ENCODE measurements around the gene RNASEH1.

DNA sequence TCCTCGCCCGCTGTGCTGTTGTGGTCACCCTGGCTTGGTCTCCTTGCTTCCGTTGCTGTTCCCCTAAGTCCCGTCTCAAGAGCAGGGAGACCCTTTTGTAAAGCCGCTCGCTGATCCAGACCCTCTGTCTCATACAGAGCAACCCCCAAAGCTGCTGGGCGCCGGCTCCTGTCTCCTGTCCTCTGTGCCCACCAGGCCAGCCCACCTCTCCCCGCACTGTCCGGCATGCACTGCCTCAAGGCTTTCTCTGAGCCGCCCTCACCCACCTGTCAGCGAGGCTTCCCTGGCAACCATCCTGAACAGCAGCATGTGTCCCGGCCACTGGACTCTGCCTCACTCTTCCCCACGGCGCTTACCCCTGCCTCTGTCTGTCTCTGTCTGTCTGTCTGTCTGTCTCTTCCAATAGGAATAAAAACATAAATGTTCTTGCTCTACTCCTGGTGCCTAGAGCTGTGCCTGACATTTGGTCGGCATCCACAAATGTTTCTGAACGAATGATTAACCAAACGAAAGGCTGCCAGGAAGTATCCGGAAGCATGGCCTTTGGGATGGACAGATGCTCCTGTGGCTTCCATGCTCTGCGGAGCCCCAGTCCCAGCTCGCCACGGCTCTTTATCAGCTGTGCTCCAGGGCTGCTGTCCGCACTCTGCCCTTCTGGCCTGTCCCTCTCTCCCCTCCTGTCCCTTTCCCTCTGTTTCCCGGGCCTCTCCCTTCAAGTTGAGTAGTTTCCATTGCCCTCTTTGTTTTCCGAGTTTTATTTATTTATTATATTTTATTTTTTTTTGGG lies 44.6 kb upstream of the RNASEH1 start:
- TF ChIP-seq POLR2AphosphoS5 (IDR thresholded peaks at IDR 0.05; ENCODE audit: low read length) (no peak), YBX1 (IDR thresholded peaks at IDR 0.05) (no peak), ESRRA (IDR thresholded peaks at IDR 0.05; ENCODE audit: low read length) (no peak), RCOR1 (conservative IDR thresholded peaks at IDR 0.05; ENCODE audit: low read depth, low read length) (no peak), ATF7 (IDR thresholded peaks at IDR 0.05; ENCODE audit: low read depth) (no peak), KDM1A (IDR thresholded peaks at IDR 0.05; ENCODE audit: borderline replicate concordance) (no peak), MEF2A (IDR thresholded peaks at IDR 0.05; ENCODE audit: insufficient read depth, low read depth, low read length) (no peak), TAF1 (IDR thresholded peaks at IDR 0.05; ENCODE audit: borderline replicate concordance, low read depth, low read length) (no peak), POLR2A (IDR thresholded peaks at IDR 0.05; ENCODE audit: low read depth, low read length) (no peak), MYC (IDR thresholded peaks at IDR 0.05; ENCODE audit: insufficient read depth, insufficient read length, insufficient replicate concordance, low read length, severe bottlenecking) (no peak)
- TF ChIP-seq, protein P1, sequence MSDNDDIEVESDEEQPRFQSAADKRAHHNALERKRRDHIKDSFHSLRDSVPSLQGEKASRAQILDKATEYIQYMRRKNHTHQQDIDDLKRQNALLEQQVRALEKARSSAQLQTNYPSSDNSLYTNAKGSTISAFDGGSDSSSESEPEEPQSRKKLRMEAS (IDR thresholded peaks at IDR 0.05; ENCODE audit: low read depth, low read length) = no peak
- TF ChIP-seq, protein P2, sequence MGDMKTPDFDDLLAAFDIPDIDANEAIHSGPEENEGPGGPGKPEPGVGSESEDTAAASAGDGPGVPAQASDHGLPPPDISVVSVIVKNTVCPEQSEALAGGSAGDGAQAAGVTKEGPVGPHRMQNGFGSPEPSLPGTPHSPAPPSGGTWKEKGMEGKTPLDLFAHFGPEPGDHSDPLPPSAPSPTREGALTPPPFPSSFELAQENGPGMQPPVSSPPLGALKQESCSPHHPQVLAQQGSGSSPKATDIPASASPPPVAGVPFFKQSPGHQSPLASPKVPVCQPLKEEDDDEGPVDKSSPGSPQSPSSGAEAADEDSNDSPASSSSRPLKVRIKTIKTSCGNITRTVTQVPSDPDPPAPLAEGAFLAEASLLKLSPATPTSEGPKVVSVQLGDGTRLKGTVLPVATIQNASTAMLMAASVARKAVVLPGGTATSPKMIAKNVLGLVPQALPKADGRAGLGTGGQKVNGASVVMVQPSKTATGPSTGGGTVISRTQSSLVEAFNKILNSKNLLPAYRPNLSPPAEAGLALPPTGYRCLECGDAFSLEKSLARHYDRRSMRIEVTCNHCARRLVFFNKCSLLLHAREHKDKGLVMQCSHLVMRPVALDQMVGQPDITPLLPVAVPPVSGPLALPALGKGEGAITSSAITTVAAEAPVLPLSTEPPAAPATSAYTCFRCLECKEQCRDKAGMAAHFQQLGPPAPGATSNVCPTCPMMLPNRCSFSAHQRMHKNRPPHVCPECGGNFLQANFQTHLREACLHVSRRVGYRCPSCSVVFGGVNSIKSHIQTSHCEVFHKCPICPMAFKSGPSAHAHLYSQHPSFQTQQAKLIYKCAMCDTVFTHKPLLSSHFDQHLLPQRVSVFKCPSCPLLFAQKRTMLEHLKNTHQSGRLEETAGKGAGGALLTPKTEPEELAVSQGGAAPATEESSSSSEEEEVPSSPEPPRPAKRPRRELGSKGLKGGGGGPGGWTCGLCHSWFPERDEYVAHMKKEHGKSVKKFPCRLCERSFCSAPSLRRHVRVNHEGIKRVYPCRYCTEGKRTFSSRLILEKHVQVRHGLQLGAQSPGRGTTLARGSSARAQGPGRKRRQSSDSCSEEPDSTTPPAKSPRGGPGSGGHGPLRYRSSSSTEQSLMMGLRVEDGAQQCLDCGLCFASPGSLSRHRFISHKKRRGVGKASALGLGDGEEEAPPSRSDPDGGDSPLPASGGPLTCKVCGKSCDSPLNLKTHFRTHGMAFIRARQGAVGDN (IDR thresholded peaks at IDR 0.05) = no peak
- TF ChIP-seq, protein P3, sequence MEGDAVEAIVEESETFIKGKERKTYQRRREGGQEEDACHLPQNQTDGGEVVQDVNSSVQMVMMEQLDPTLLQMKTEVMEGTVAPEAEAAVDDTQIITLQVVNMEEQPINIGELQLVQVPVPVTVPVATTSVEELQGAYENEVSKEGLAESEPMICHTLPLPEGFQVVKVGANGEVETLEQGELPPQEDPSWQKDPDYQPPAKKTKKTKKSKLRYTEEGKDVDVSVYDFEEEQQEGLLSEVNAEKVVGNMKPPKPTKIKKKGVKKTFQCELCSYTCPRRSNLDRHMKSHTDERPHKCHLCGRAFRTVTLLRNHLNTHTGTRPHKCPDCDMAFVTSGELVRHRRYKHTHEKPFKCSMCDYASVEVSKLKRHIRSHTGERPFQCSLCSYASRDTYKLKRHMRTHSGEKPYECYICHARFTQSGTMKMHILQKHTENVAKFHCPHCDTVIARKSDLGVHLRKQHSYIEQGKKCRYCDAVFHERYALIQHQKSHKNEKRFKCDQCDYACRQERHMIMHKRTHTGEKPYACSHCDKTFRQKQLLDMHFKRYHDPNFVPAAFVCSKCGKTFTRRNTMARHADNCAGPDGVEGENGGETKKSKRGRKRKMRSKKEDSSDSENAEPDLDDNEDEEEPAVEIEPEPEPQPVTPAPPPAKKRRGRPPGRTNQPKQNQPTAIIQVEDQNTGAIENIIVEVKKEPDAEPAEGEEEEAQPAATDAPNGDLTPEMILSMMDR (IDR thresholded peaks at IDR 0.05 in 2 of 3, conservative IDR thresholded peaks at IDR 0.05 in 1 of 3; ENCODE audit: control insufficient read depth in 2 of 3, extremely low read depth in 1 of 3, insufficient read depth in 1 of 3, low read depth in 3 of 3, low read length in 3 of 3) = no peak
- TF ChIP-seq, protein P4, sequence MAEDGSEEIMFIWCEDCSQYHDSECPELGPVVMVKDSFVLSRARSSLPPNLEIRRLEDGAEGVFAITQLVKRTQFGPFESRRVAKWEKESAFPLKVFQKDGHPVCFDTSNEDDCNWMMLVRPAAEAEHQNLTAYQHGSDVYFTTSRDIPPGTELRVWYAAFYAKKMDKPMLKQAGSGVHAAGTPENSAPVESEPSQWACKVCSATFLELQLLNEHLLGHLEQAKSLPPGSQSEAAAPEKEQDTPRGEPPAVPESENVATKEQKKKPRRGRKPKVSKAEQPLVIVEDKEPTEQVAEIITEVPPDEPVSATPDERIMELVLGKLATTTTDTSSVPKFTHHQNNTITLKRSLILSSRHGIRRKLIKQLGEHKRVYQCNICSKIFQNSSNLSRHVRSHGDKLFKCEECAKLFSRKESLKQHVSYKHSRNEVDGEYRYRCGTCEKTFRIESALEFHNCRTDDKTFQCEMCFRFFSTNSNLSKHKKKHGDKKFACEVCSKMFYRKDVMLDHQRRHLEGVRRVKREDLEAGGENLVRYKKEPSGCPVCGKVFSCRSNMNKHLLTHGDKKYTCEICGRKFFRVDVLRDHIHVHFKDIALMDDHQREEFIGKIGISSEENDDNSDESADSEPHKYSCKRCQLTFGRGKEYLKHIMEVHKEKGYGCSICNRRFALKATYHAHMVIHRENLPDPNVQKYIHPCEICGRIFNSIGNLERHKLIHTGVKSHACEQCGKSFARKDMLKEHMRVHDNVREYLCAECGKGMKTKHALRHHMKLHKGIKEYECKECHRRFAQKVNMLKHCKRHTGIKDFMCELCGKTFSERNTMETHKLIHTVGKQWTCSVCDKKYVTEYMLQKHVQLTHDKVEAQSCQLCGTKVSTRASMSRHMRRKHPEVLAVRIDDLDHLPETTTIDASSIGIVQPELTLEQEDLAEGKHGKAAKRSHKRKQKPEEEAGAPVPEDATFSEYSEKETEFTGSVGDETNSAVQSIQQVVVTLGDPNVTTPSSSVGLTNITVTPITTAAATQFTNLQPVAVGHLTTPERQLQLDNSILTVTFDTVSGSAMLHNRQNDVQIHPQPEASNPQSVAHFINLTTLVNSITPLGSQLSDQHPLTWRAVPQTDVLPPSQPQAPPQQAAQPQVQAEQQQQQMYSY (CRISPR knock-in tag; IDR thresholded peaks at IDR 0.05) = no peak
